Peyer's patch (tissue), 4 donors: ENCODE measurements around the gene GK2.

Source experiments
- POLR2A ChIP-seq, 2 donors: fragments of 450-650 bp; IDR thresholded peaks; one replicate each; pipeline ENCODE4 v1.5.1; 2017; ENCODE audit warnings: antibody characterized with exemption in 2 of 2, mild to moderate bottlenecking in 2 of 2, moderate library complexity in 2 of 2
- TF ChIP-seq, protein P1 (sequence below), 6 experiments: fragments of 450-650 bp in 4 of 6; fragments of 200-600 bp in 2 of 6; sonication (generic) in 1 of 6; IDR thresholded peaks; one replicate each; pipeline ENCODE4 v1.5.1; 2017 to 2019; ENCODE audit warnings: antibody characterized with exemption in 6 of 6, mild to moderate bottlenecking in 3 of 6, moderate library complexity in 1 of 6

DNA sequence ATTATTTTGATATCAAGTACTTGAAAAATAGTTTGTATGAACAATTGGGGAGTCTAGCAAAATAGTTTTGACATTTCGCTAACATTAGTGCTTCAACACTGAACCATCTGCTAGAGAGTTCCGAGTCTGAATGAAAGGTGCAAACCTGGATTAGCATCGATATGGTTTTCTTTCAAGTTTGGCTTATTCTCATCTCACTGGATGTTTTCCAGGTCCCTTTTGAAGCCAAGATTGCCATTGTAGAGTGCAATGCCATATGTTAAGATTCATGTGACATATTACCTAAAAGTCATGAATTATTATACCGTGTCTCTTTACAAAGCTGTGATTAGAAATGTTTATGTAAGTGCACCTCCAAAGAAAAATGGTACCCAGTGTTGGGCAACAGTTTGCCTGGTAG is 45.4 kb downstream of the GK2 start:
- TF ChIP-seq, protein P1, sequence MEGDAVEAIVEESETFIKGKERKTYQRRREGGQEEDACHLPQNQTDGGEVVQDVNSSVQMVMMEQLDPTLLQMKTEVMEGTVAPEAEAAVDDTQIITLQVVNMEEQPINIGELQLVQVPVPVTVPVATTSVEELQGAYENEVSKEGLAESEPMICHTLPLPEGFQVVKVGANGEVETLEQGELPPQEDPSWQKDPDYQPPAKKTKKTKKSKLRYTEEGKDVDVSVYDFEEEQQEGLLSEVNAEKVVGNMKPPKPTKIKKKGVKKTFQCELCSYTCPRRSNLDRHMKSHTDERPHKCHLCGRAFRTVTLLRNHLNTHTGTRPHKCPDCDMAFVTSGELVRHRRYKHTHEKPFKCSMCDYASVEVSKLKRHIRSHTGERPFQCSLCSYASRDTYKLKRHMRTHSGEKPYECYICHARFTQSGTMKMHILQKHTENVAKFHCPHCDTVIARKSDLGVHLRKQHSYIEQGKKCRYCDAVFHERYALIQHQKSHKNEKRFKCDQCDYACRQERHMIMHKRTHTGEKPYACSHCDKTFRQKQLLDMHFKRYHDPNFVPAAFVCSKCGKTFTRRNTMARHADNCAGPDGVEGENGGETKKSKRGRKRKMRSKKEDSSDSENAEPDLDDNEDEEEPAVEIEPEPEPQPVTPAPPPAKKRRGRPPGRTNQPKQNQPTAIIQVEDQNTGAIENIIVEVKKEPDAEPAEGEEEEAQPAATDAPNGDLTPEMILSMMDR (IDR thresholded peaks at IDR 0.05) = no peak
- no peak for TF ChIP-seq POLR2A (IDR thresholded peaks at IDR 0.05)
